Thyroid gland (tissue), 4 donors: ENCODE measurements around the gene HYAL1. TPM values are rescaled to one million over a fixed set of nuclear protein-coding genes. Genes with fewer than 3 reads are reported as not detected.
A peak's percentile ranks its signal among the peaks of the same experiment; 100 is the strongest.

ENCODE experiments used
- DNase-seq, 2 donors: peaks; one replicate each; pipeline ENCODE4 v3.0.0-alpha.2; 2019
- H3K27ac ChIP-seq, 3 donors: fragments of 200-600 bp; sonication (generic); 1 replicate in 2 of 3; 2 replicates in 1 of 3; pipeline ENCODE4 v1.5.1; 2016 to 2019; ENCODE audit warnings: mild to moderate bottlenecking in 1 of 3, moderate library complexity in 1 of 3
- H3K27me3 ChIP-seq: fragments of 200-600 bp; sonication (generic); one replicate; pipeline ENCODE4 v1.5.1; 2019
- H3K36me3 ChIP-seq, 2 donors: fragments of 200-600 bp; sonication (generic); one replicate each; pipeline ENCODE4 v1.5.1; 2016 to 2019
- H3K4me1 ChIP-seq, 2 donors: fragments of 200-600 bp; sonication (generic); one replicate each; pipeline ENCODE4 v1.5.1; 2017 to 2019
- H3K4me3 ChIP-seq, 3 donors: fragments of 200-600 bp; sonication (generic); replicated peaks in 1 of 3; 1 replicate in 2 of 3; 2 replicates in 1 of 3; pipeline ENCODE4 v1.5.1; 2016; ENCODE audit warnings: mild to moderate bottlenecking in 1 of 3
- H3K9me3 ChIP-seq: fragments of 200-600 bp; sonication (generic); one replicate; pipeline ENCODE4 v1.5.1; 2017
- CTCF ChIP-seq, 6 experiments: fragments of 200-600 bp in 3 of 6; fragments of 450-650 bp in 3 of 6; sonication (generic) in 3 of 6; IDR thresholded peaks; one replicate each; pipeline ENCODE4 v1.5.1; 2016 to 2019; ENCODE audit warnings: antibody characterized with exemption in 6 of 6, mild to moderate bottlenecking in 2 of 6, inconsistent platforms in 1 of 6, moderate library complexity in 1 of 6
- POLR2A ChIP-seq, 2 donors: fragments of 450-650 bp; IDR thresholded peaks; one replicate each; pipeline ENCODE4 v1.6.1; 2017; ENCODE audit warnings: antibody characterized with exemption in 2 of 2, mild to moderate bottlenecking in 2 of 2, moderate library complexity in 1 of 2
- WGBS, 2 donors: methylation state at CpG; one replicate each; pipeline ENCODE4 v1.1.5; 2017; 5-methylcytosine and 5-hydroxymethylcytosine counted together
- intact Hi-C: fragments of 100-400 bp; cut with DNase I; formaldehyde crosslinking; loops from one replicate; pipeline ENCODE4 v1.15.1; 2023
- total RNA-seq, 4 donors: library from RNA; depleted of rRNA; stranded (reverse); fragments of >200 nt; gene quantifications; one replicate each; pipeline ENCODE4 v1.2.3, GENCODE V29; 2016

The HYAL1 gene
- total RNA-seq, 4 donors from 2014 or later = 5.8 to 13.8 (median 9.7) TPM

GRCh38 chr3:50266017-50266416 lies 37.4 kb downstream of the HYAL1 start:
- WGBS, 2 donors = 79 to 81% methylated on average over 5 to 6 of the region's 6 CpGs
- H3K9me3 ChIP-seq = no peaks in the 10 kb centered on the region

GRCh38 chr3:50265571-50265970 lies 37.8 kb downstream of the HYAL1 start:
- no peak overlapping the region for H3K4me3 ChIP-seq
- no peaks in the 10 kb centered on the region for H3K36me3 ChIP-seq
- TF ChIP-seq POLR2A (IDR thresholded peaks at IDR 0.05) (no peak), CTCF (IDR thresholded peaks at IDR 0.05) (no peak)
- no peak for DNase-seq
- peaks cover 70 to 80% of the 10 kb centered on the region in 2 donors for H3K4me1 ChIP-seq
- H3K9me3 ChIP-seq = no peaks in the 10 kb centered on the region
- intact Hi-C loops = no loop called here
- no peaks in the 10 kb centered on the region for H3K27me3 ChIP-seq
- H3K27ac ChIP-seq = peak overlapping the region; percentile 87 to 92 (median 91)
- 60% methylated on average over 1 of the region's 1 CpG; no CpG with 5 or more reads in 1 of the 2 donors for WGBS, 2 donors

More at GRCh38 chr3:50266017-50266416, 37.4 kb downstream of the HYAL1 start:
- Histone ChIP-seq H3K36me3 (no peaks in the 10 kb centered on the region), H3K27ac (peak overlapping the region; percentile 87 to 92 (median 91)), H3K4me3 (no peak overlapping the region), H3K27me3 (no peaks in the 10 kb centered on the region), H3K4me1 (peaks cover 66 to 76% of the 10 kb centered on the region in 2 donors)
- DNase-seq = peak in 1 of 2 donors; percentile 32
- intact Hi-C loops = no loop called here
- TF ChIP-seq CTCF (IDR thresholded peaks at IDR 0.05) = no peak
- TF ChIP-seq POLR2A (IDR thresholded peaks at IDR 0.05) = peak in 1 of 2 donors; percentile 32

GRCh38 chr3:50264964-50265485 lies 38.3 kb downstream of the HYAL1 start:
- DNase-seq = no peak
- intact Hi-C loops = no loop called here
- H3K9me3 ChIP-seq = no peaks in the 10 kb centered on the region
- peak overlapping the region; percentile 87 to 92 (median 91) for H3K27ac ChIP-seq
- H3K27me3 ChIP-seq = no peaks in the 10 kb centered on the region
- H3K4me3 ChIP-seq = no peak overlapping the region
- H3K4me1 ChIP-seq = peaks cover 75 to 79% of the 10 kb centered on the region in 2 donors
- peak in 1 of 2 donors; percentile 70 for TF ChIP-seq POLR2A (IDR thresholded peaks at IDR 0.05)
- no peak for TF ChIP-seq CTCF (IDR thresholded peaks at IDR 0.05)
- WGBS, 2 donors = 69 to 75% methylated on average over 6 to 7 of the region's 7 CpGs
- no peaks in the 10 kb centered on the region for H3K36me3 ChIP-seq

GRCh38 chr3:50264383-50264963 lies 38.9 kb downstream of the HYAL1 start:
- Histone ChIP-seq H3K4me1 (peaks cover 73 to 78% of the 10 kb centered on the region in 2 donors), H3K36me3 (no peaks in the 10 kb centered on the region), H3K9me3 (no peaks in the 10 kb centered on the region), H3K27ac (peak overlapping the region; percentile 87 to 92 (median 91)), H3K4me3 (no peak overlapping the region), H3K27me3 (no peaks in the 10 kb centered on the region)
- peak; percentile 93 to 97 for DNase-seq
- intact Hi-C loops = no loop called here
- TF ChIP-seq CTCF (IDR thresholded peaks at IDR 0.05) (no peak), POLR2A (IDR thresholded peaks at IDR 0.05) (peak in 1 of 2 donors; percentile 20)
- WGBS, 2 donors = 0 to 15% methylated on average over 1 to 4 of the region's 7 CpGs
